Superior temporal gyrus (tissue), 1 donor: Measurements from ENCODE around the gene BORCS6.
A peak's percentile ranks its signal among the peaks of the same experiment; 100 is the strongest.
"Not testable (repeated sequence)": the region's sequence is repeated elsewhere in the genome, so short reads cannot be mapped to it uniquely, and the experiment has no call there.

Experiments
- DNase-seq: peaks from one replicate; pipeline ENCODE4 v3.0.0-alpha.2; 2016; ENCODE audit errors: extremely low spot score

The BORCS6 gene

DNA sequence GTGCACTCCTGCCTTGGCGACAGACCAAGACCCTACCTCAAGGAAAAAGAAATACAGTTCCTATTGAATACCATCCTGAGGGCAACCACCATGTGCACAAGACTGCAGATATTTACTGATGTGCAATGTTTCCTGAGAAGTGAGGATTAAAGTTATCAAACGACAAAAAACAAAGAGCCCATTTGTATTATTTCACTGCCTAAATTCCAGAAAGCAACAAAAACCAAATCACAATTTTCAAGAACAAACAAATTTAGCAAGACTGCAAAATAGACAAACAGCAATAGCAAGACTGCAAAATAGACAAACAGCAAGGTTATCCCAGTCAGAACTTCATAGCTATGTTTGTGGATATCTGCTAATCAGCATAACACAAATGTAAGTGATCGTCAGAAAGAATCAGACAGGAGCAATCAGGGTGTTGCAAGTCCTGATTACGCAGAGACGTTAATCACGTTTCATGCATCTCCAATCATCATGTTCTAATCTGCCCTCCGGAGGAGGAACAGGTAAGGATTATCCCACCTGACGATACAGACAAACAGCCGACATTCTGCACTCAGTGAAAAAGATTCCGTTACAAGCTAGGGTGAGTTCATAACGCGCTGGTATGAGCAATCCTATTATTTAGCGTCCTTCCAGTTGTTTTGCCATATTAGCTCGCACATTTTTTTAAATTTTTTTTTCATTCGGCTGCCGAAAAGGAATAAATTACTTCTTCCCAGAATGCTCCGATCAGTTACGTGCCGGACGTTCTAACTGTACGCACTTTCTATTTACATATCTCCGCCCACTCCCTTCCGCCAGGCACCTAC is 16.7 kb downstream of the BORCS6 start:
- DNase-seq: peak; percentile 98

GRCh38 chr17:8170186-8170585 is 19.8 kb downstream of the BORCS6 start:
- not testable (repeated sequence) for DNase-seq

GRCh38 chr17:8167526-8167925 is 22.5 kb downstream of the BORCS6 start:
- DNase-seq: no peak

- no peak for DNase-seq
Measured at GRCh38 chr17:8166731-8167130, 23.2 kb downstream of the BORCS6 start.

- DNase-seq: no peak
Measured at GRCh38 chr17:8164815-8165131, 25.2 kb downstream of the BORCS6 start.

- peak; percentile 71 for DNase-seq
Measured at GRCh38 chr17:8163978-8164814, 25.8 kb downstream of the BORCS6 start.

DNA sequence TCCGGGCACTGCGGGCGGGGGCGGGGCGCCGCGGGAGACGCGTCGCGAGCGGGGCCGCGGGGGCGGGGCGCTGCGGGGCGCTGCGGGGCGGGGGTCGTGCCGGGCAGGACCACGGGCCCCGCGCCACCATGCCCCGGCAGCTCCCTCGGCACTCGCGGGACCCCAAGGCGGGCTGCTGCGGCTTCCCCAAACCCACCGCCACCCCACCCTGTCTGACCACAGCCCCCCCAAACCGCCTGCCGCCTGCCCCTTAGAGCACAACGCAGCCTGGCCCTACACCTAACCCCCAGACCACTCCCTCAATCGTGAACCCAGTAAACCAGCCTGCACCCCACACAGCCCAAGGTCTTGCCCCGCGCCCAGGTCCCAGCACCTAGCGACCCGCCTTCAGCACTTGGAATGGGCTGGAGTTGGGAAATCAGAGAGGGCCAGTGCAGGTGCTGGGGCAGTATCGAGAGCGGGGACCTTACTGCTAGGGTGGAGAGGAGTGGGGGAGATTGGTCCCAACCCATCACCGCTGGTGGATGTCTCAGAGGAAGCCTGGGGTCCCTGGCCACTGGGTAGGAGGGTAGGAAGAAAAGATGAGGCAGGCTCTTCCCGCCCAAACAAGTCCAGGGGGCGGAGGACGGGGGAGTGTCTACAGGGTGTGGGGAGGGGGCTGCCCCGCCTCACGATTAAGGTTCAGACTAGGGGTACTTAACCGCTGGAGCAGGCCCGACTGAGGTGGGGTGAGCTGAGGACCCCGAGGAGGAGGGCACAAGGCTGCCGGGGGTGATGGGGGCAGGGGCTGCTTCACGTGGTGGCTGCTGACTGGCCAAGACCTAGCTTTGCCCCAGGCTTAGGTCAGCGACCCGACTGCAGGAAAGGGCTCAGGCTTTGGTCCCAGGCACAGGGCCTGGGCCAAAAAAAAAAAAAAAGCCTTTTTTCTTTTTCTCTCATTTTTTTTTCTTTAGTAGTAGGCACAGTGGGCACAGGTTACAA is 26.7 kb downstream of the BORCS6 start:
- DNase-seq: no peak

DNA sequence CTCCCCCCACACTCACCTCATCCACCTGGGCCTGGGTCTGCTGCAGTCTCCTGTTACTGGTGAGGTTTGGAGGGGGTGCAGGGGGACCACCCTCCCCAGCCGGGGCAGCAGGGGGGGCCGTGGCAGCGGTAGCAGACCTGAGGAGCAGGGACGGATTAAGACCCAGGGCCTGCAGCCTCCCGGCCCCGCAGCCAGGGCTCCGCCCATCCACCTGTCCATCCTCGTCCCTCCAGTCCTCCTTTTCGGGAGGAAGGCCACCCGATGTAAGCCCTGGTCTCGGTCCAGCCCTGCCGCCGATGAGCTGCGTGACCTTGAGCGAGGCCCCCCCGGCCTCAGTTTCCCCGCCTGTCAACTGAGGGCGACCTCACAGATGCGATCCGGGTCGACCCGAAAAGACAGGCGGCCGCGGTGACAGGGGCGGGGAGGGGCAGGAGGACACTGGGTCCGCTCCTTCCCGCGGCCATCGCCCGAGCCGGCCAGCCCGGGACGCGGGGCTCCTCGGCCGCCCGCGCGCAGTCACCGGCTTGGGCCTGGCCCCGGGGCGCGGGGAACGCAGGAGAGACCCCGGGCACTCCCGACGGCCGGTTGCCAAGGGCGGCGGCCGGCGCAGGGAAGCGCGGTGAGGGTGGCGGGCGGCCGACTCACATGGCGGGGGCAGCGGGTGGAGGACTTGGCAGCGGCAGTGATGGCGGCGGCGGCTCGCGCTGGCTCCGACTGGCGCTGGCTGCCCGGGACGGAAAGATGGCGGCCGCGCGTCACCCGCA is 27.6 kb downstream of the BORCS6 start, which contains the start of gene VAMP2:
TSS of gene VAMP2 (minus strand) at position 716 of the 764 bp plus-strand sequence. CDS start at position 647, 69 bp downstream.
- DNase-seq: peak; percentile 73

- no peak for DNase-seq
Measured at GRCh38 chr17:8161289-8162232, 28.4 kb downstream of the BORCS6 start.

DNA sequence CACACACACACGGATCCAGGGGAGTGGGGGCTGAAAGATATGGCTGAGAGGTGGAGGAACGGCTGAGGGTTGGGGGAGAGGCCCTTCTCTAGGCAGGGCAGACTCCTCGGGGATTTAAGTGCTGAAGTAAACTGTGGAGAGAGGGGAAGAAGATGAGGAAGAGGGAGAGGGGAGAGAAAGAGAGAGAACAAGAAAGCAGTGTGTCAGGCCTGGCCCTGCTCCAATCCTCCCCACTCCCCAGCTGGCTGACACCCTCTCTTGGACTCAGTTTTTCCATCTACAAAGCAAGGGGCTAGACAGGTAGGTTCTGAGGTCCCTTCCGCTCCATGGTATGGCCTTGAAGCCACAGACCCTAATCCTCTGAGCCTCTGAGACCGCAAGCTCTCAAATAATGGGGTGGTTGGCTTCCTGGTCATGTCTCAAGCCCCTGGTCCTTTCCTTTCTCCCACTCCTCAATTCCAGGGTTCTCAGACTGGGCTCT is 29.2 kb downstream of the BORCS6 start:
- DNase-seq: no peak

DNA sequence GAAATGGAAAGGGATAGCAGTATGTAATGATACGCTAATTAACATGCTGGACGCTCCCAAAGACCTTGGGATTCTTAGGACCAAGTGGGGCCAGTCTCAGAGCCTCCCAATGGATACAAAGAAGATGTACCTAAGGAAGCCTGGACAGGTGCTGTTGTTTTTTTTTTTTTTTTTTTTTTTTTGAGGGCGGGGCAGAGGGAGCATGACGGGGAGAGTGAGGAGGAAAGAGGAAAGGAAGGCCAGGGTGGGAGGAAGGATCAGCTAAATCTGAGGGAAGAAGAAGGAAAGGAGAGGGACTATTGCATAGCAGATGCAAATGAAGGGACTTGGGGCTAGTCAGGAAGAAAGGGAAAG is 29.8 kb downstream of the BORCS6 start:
- no peak for DNase-seq

- DNase-seq: no peak
Measured at GRCh38 chr17:8159459-8160223, 30.3 kb downstream of the BORCS6 start.

- DNase-seq: no peak
Measured at GRCh38 chr17:8159032-8159400, 31.0 kb downstream of the BORCS6 start.

GRCh38 chr17:8158267-8159031 is 31.5 kb downstream of the BORCS6 start:
- DNase-seq: peak; percentile 98

- peak; percentile 100 for DNase-seq
Measured at GRCh38 chr17:8156246-8156992, 33.6 kb downstream of the BORCS6 start.

- no peak for DNase-seq
Measured at GRCh38 chr17:8155996-8156245, 34.1 kb downstream of the BORCS6 start.

DNA sequence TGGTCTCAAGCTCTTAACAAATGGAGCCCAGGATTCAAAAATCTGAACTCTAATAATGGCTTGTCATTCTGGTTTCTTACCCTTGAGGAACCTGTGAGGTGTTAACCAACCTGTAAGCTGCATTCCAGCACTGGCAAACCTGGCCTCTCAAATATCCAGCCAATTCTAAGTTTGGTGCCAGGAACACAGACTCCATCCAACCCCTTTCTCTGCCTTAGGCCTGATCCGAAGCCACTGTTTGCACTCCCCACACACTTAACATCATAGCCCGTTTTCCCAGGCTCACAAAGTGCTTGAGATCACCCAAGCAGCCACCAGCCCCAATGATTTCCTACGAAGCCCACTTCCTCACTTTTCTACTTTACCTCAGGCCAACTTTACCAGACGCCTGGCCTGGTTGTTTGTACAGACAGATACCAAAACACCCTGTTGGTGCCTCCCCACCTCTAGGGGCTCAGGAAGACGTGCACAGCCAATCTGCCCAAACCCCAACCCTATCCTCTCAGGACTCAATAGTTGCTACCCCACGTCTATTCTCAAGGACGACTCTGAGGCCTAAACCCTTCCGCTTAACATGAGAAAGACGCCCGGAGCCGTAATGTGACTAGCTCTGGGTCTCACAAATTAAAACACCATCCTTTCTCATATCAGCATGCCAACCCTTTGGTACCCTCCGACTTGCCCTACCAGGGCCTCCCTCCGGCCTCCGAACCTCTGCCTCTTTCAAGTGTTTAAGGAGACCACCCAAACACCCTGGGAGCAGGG is 34.6 kb downstream of the BORCS6 start:
- peak; percentile 56 for DNase-seq
